ENCODE data around the gene PMP22.

PMP22 gene

GRCh38 chr17:15265131-15265530, at the start of gene PMP22:
Gene PMP22 (minus strand): TSS chr17:15265326. CDS start chr17:15260727, 4,599 bp downstream.
- DNase-seq, result no peak

- DNase-seq, result no peak
These were observed 46.9 kb upstream of the PMP22 start for GRCh38 chr17:15311996-15312395.

GRCh38 chr17:15309793-15310192, 44.7 kb upstream of the PMP22 start:
- DNase-seq, result no peak

GRCh38 chr17:15309236-15309635, 44.1 kb upstream of the PMP22 start:
- no peak for DNase-seq

GRCh38 chr17:15308758-15309157, 43.6 kb upstream of the PMP22 start:
- DNase-seq, result no peak

- no peak for DNase-seq
These were observed 42.6 kb upstream of the PMP22 start for GRCh38 chr17:15307710-15308111.

GRCh38 chr17:15303851-15304250, 38.7 kb upstream of the PMP22 start:
- DNase-seq, result no peak

- no peak for DNase-seq
These were observed 38.1 kb upstream of the PMP22 start for GRCh38 chr17:15303268-15303667.

GRCh38 chr17:15301845-15302244, 36.7 kb upstream of the PMP22 start:
- DNase-seq, result no peak

- no peak for DNase-seq
These were observed 33.0 kb upstream of the PMP22 start for GRCh38 chr17:15298176-15298575.

GRCh38 chr17:15293558-15293957, 28.4 kb upstream of the PMP22 start:
- DNase-seq, result no peak

- no peak for DNase-seq
These were observed 26.7 kb upstream of the PMP22 start for GRCh38 chr17:15291674-15292361.

GRCh38 chr17:15290605-15291004, 25.5 kb upstream of the PMP22 start:
- no peak for DNase-seq

- no peak for DNase-seq
These were observed 24.4 kb upstream of the PMP22 start for GRCh38 chr17:15289285-15290183.

GRCh38 chr17:15288859-15289258, 23.7 kb upstream of the PMP22 start:
- no peak for DNase-seq

- no peak for DNase-seq
These were observed 22.6 kb upstream of the PMP22 start for GRCh38 chr17:15287538-15288267.

- no peak for DNase-seq
These were observed 20.3 kb upstream of the PMP22 start for GRCh38 chr17:15285466-15285865.

GRCh38 chr17:15284537-15284936, 19.4 kb upstream of the PMP22 start:
- no peak for DNase-seq

- DNase-seq, result no peak
These were observed 19.0 kb upstream of the PMP22 start for GRCh38 chr17:15284107-15284506.

GRCh38 chr17:15281909-15282308, 16.8 kb upstream of the PMP22 start:
- DNase-seq, result no peak

GRCh38 chr17:15278924-15279477, 13.9 kb upstream of the PMP22 start:
- DNase-seq, result no peak

GRCh38 chr17:15278380-15278779, 13.3 kb upstream of the PMP22 start:
- DNase-seq, result no peak

GRCh38 chr17:15274017-15274416, 8.9 kb upstream of the PMP22 start:
- no peak for DNase-seq
